HG03196 (cell line): ENCODE measurements around the gene SCP2D1.
A peak's percentile ranks its signal among the peaks of the same experiment; 100 is the strongest.
"Not testable (repeated sequence)": the region's sequence is repeated elsewhere in the genome, so short reads cannot be mapped to it uniquely, and the experiment has no call there.

Experiments used
- ATAC-seq: cut with Tn5 transposase; IDR thresholded peaks from one replicate; pipeline ENCODE4 v1.9.1; 2021; ENCODE audit not compliant: unreplicated experiment

The SCP2D1 gene

DNA sequence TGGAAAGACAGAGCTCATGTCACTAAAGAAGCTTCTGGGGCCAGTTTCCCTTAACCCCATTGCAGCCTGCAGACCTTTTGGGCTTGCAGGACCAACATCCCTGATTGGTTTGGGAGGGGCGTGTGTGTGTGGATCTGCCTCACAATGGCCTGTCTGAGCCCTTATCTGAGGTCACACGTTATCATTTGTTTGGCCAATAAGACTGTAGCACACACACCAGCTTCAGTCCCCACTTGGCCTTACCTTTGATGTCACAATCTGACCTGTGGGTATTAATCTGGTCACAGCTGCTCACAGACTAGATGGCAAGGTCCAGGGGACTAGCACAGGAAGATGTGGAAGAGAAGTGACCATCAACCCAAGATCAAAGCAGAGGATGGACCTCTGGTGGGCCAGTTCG, at the start of gene SCP2D1:
Gene SCP2D1 (plus strand): TSS at position 301 of the 400 bp plus-strand sequence. CDS start 33 bp downstream, at position 334.
- no peak for ATAC-seq

DNA sequence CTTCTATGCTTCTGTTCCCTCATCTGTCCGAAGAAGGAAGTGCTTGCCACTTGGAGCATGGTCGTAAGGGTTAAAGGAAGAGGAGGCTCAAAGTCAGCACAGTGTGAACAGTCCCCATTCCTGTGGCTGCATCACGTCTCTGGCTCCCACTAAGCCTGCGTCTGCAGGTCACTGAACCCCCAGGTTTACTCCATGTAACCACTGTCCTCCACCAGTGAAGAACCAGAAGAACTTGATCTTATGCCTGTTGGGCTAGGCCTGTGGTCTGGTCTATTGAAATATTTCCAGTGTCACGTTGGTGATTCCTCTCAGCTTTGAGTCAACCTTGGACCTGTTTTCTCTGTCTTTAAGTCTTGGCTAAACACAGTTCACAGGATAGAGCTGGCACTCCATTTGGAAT, 45.9 kb upstream of the SCP2D1 start:
- no peak for ATAC-seq

DNA sequence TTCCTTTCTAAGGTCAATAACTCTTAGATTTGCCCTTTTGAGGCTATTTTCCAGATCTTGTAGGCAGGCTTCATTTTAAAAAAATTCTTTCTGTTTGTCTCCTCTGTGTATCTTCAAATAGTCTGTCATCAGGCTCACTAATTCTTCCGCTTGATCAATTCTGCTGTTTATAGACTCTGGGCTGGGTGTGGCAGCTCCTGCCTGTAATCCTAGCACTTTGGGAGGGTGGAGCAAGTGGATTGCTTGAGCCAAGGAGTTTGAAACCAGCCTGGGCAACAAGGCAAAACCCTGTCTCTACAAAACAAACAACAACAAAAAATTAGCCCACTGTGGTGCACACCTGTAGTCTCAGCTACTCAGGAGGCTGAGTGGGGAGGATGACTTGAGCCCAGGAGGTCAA, 40.0 kb upstream of the SCP2D1 start:
- no peak for ATAC-seq

DNA sequence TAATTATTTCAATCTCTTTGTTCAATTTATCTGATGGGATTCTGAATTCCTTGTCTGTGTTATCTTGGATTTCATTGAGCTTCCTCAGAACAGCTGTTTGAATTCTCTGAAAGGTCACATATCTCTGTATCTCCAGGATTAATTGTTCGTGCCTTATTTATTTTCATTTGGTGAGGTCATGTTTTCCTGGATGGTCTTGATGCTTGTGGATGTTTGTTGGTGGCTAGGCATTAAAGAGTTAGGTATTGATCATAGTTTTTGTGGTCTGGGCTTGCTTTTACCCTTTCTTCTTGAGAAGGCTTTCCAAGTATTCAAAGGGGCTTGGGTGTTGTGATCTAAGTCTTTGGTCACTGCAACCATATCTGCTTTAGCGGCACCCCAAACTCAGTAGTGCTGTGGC, 39.4 kb upstream of the SCP2D1 start:
- no peak for ATAC-seq

DNA sequence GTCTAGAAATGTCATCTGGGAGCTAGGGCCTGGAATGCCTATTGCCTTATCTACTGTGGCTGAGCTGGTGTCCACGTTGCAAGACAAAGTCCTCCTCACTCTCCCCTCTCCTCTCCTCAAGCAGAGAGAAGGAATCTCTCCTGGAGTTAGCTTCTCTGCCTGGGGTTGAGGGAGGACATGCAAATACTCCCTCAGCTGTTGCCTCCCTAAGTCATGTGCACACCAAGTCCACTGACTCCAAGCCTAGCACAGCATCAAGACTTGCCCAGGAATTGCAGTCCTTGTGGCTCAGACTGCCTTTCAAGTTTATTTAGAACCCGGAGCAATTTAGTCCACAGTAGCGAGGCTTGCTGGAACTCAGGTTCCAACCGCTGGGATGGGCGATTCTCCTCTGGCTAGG, 38.0 kb upstream of the SCP2D1 start:
- no peak for ATAC-seq

DNA sequence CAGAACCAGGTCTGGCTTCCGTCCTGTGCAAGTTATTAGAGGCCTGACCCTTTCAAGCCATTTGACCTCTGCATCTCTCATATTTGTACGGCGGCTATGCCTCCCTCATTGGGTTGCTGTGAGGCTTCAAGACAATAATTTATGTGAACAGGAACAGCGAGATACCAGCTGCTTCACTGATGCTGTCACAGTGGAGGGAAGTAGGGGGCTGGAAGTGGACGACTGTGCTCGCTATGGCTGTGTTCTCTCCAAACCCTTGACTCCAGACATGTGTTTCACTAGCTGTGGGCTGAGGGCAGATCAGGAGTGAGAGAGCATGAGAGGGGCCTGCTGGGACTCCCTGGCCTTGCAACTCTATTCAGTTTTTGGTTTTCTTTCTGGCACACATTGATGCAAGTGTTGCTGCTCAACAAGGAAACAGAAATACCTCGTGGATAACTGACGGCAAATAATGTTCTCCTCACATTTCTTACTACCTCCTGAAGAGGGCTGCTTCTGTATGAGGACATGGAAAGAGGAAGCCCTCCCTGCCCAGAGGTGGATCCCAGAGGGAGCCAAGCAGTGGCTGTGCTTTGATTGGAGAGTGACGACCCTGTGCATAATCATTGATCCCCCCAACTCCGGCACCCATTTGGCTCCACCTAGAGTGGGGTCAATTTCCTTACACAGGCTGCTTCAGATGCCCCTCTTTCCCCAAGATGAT, 34.7 kb upstream of the SCP2D1 start:
- ATAC-seq, result no peak

DNA sequence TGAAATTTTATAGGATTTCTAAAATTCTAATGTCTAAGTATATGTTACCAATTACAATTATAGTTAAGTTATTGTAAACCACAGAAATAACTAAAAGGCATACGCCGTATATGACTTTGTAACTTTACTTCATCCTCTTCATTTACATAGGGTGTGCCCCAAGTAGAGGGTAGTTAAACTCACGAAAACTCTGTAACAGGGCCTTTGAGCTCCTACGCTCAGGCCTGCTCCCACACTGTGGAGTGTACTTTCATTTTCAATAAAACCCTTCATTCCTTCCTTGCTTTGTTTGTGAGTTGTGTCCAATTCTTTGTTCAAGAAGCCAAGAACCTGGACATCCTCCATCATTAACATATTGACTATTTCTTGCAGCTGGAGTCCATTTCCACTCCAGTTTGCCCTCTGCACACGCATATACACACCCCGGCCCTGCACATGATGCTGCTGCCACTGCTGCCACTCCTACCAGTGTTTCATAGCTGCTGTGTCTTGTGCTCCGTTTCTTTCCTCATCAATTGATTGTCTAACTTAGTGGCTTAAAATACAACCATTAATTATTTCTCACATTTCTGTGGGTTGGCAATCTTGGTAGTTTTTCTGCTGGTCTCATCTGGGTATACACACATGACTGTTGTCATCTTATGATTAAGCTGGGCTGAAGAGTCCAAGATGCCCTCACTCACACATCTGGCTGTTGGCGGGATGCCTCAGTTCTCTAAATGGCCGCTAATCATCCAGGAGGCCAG, 33.0 kb upstream of the SCP2D1 start:
- no peak for ATAC-seq

DNA sequence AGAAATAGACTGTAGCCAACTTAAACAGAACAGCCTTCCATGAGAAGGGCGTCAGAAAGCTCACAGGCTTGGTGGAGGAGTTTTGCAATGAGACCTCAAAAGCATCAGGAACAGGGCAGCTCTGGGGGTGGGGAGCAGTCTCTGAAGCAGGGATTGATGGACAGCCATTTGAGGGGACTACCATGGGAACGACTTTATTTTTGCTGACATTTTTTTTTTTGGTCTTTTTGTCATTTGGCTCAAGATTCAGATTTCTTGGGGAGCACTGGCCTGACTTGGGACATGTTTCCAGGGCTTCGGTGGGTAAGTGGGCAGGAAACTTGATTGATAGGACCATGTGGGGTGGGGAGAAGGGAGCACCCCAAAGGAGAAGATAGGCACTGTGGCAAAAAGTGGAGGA, 32.1 kb upstream of the SCP2D1 start:
- ATAC-seq, result no peak

DNA sequence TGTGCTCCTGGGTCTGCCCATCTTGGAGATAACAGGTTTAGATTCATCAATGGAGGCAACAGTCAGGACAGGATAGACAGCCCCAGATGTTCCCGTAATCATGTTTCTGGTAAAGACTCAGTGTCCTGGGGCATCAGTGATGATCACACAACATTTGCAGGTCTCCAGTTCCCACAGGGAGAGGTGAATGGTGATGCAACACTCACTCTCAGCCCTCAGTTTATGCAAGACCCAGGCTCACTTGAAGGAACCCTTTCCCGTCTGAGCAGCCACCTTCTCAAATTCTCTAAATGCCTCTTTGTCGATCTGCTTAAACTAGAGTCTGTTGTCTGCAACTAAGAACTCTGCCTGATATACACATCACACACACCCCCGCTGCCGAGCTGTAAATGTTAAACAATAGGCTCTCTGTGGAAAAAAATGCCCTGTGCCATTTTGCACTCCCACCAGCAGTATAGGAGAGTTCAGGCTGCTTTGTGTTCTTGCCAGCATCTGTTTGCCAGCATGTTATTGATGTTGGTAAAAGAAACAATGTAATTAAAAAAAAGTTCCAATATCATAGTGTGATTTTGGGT, 30.1 kb upstream of the SCP2D1 start:
- ATAC-seq, result no peak

DNA sequence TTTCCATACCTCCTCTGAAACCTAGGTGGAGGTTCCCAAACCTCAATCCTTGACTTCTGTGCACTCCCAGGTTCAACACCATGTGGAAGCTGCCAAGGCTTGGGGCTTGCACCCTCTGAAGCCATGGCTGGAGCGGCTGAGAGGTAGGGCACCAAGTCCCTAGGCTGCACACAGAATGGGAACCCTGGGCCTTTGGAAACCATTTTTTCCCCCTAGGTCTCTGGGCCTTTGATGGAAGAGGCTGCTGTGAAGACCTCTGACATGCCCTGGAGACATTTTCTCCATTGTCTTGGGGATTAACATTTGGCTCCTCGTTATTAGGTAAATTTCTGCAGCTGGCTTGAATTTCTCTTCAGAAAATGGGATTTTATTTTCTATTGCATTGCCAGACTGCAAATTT, 26.5 kb upstream of the SCP2D1 start:
- not testable (repeated sequence) for ATAC-seq

DNA sequence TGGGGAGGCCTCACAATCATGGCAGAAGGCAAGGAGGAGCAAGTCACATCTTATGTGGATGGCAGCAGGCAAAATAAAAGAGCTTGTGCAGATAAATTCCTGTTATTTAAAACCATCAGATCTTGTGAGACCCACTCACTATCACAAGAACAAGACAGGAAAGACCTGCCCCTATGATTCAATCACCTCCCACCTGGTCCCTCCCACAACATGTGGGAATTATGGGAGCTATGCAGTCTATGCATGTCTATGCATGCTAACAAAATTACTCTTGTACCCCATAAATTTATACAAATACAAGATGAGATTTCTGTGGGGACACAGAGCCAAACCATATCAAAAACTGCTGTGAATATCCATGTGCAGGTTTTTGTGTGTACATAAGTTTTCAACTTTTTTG, 25.6 kb upstream of the SCP2D1 start:
- ATAC-seq, result no peak

DNA sequence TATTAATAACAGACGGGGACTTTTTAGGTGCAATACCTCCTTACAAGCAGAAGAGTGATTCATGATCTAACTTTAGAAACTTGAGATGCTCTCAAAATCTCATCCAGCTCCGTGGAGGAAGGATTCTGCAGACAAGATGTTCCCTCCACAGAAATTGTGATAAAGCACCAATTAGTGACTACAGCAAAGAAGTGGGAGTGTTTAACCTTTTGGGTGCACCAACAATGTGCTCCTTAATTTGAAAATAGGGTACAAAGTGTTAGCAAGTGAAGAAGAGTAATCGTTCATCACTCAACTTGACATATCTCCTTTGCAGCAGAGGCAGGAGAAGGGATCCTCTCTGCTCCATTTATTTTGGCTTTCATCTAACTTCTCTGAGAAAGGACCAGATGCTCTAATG, 22.8 kb upstream of the SCP2D1 start:
- no peak for ATAC-seq

DNA sequence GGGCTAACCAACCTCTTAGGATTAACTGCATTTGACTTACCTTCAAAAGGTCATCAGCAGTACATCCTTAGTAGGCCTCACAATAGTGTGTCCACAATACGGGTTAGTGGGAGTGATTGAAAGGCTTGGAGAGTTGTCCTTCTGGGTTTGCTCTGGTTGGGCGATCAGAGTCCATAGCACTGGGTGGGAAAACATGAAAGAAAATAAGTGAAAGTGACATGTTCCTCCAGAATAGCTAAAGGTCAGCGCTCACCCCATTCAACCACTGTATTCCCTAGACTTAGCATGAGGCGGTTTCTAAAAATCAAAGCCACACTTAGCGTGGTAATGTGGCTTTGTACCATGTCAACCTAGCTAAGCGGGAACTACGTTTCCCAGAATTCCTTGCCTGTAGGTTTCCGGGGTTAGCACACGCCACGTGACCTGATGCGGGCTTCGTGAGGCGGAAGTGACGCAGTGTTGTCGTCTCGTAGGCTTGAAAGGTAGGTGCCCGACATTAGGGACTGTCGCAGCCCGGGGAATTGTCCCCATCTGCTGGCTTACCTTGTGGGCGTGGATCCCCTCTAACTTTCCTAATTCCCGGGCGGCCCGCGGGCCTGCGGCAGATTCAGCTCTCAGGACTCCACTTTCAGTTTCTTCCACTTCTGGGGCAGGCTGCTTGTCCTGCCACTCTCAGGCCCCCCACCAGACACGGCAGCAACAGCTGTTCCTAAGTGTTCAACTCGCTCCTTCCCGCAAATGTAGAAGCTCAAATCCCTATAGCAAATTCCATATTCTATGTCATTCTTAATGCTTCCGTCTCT, 19.8 kb upstream of the SCP2D1 start:
- peak; percentile 97 for ATAC-seq

DNA sequence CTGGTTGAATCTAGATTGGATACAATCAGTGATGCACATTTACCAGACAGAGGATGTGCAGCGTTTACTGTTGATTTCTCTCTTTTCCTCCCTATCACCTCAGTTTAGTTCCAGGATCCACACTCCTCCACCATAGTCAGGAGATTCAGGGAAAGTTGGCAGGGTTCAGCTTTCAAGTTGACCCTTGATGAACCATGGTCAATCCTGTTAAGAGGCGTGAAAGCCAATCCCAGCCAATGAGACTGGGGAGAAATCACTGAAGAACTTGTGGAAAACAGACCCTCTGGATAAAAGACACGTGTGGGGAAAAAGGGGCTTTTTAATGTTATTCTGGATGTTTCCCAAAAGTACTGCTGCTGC, 19.2 kb upstream of the SCP2D1 start:
- ATAC-seq, result peak; percentile 6

DNA sequence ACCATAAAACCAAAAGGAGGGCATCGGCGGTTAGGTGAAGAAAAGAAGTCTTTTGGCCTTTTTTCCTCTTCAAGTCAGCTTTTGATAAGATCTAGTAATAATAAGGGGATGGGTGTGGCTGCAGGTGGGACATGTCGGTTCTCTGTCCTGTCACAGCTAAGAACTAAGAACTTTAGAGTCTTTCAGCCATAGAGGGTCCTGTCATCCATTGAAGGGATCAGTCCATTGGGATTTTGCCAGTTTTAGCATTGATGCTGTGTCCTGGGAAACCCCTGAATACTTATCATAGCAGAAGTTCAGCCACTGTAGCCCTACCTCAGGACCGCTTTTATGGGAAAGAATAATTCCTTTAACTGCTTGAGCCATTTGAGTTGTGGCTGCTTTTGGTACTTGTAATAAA, 18.2 kb upstream of the SCP2D1 start:
- no peak for ATAC-seq

DNA sequence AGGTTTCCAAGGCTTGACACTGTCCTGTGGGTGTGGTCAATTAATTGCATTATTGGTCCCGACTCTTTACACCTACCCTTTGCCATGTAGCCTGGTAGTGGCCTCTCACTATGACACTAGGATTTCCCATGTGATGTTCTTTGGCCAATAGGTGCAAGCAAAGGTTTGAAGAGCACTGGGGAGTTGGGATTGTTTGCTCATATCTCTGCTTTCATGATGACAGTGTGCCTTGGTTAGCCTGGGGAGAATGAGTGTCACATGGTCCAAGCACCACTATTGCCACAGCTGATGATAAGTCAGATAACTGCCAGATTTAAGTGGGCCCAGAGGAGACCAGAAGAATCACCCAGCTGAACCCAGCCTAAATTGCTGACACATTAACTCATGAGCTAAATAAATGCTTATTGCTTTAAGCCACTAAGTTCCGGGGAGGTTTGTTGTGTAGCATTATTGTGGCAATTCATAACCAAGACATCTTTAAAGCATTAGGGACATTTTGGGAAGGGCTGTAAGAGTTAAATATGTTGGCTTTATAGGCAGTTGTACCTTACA, 17.2 kb upstream of the SCP2D1 start:
- no peak for ATAC-seq

DNA sequence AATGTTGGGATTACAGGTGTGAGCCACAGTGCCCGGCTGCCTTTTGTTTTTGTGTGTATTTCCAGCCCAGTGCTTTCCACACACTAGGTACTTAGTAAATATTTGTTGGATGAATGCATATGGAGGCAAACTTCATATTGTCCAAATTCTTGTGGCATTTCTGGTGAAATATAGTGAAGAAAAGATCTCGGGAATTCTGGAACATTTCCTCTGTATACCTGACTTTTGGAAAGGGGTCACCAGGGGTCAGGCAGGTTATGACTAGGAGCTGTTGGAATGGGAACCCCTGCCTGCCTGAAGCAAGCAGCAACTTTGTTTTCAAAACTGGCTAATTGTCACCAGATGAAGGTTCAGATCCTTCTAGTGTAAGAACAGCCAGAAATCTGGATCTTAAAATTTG, 12.1 kb upstream of the SCP2D1 start:
- no peak for ATAC-seq

DNA sequence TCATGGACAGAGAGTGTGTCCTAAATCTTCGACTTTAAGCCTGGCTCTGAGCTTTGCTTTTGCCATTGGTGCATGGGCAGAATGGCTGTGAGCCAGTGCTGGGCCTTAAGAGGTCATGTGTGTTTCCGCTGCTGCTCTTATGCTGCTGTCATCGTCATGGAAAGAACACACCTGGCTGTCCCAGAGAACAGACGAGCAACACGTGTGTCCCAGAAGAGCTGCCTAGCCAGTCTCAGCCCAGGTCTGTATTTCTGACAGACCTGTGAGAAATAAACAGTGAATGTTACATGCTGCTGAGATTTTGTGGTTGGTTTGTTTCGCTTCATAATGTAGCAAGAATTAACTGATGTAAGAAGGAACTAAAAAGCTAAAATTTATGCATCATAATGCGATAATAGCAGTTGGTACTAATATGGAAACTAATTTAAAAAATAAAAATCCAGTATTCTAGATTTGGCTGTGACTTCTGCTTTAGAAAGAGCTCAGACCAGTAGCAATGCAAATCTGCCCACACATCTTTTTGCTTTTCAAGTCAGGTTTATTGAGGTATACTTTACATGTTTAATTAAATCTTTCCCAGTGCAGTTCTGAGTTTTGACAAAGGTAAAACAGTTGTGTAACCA, 11.5 kb upstream of the SCP2D1 start:
- no peak for ATAC-seq

DNA sequence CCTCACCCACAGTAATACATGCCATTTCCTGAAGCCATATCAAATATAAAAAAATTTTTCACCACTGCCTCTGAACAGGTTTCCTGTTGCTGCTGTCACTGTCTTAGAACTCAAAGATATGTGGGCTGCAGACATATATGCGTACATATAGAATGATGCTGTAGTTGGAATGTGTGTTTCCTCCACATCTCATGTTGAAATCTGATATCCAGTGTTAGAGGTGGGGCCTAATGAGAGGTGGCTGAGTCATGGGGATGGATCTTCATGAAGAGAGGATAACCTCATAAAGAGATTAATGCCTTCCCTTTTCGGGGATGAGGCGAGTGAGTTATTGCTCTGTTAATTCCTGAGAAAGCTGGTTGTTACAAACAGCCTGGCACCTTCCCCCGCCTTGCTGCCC, 7.7 kb upstream of the SCP2D1 start:
- ATAC-seq, result no peak

DNA sequence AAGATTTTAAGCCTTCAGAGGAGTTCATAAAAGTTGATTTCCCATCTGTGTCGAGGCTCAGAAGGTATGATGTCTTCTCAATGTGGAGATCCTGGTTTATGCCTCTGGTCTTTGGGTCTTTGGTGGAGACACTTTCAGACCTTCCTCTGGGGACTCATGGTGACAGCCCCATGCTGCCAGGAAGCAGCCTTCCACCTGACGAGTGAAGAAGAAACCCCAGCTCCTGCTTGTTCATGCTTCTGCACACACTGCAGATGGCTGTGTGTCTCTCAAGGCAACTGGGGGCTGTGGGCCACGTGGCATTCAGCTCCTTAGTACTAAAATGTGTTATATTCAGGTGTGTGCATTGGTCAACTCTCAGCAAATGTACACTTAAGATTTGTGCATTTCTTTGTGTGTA, 4.9 kb upstream of the SCP2D1 start:
- ATAC-seq, result no peak

DNA sequence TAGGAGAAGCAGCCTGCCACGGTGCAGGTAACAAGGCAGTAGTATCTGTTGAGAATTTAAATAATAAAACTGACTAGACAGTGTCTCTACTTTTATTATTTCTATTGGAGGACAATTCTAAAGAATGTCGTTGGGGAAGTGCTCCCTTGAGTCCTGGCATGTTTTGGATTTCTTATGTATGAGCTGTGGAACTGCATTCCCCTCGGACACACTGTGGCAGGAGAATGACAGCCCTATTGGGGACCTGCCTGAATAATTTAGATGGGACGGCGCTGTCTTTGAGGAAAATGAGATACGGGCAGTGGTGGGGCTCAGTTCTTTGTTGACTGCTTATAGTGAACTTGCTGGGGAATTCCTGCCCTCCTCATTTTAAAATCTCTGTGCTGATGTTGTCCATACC, 2.4 kb upstream of the SCP2D1 start:
- no peak for ATAC-seq
